GM03348 (cell line): ENCODE results near the gene COPS9.

Source experiments
- DNase-seq: peaks from one replicate; pipeline ENCODE4 v3.0.0; 2012; ENCODE audit warnings: low spot score

COPS9 gene

GRCh38 chr2:240147911-240148587, 11.9 kb upstream of the COPS9 start:
- no peak for DNase-seq

GRCh38 chr2:240147382-240147781, 11.3 kb upstream of the COPS9 start:
- DNase-seq = no peak

GRCh38 chr2:240146627-240147278, 10.6 kb upstream of the COPS9 start:
- no peak for DNase-seq

GRCh38 chr2:240146141-240146561, 10.0 kb upstream of the COPS9 start:
- no peak for DNase-seq

- DNase-seq = no peak
Measured at GRCh38 chr2:240145461-240145860, 9.4 kb upstream of the COPS9 start.

- DNase-seq = no peak
Measured at GRCh38 chr2:240144649-240145261, 8.7 kb upstream of the COPS9 start.

- DNase-seq = peak; percentile 93
Measured at GRCh38 chr2:240143801-240144648, 7.9 kb upstream of the COPS9 start.

GRCh38 chr2:240143276-240143675, 7.2 kb upstream of the COPS9 start:
- no peak for DNase-seq

- no peak for DNase-seq
Measured at GRCh38 chr2:240142859-240143258, 6.8 kb upstream of the COPS9 start.

GRCh38 chr2:240142256-240142775, 6.2 kb upstream of the COPS9 start:
- DNase-seq = no peak

- no peak for DNase-seq
Measured at GRCh38 chr2:240141736-240142135, 5.6 kb upstream of the COPS9 start.

GRCh38 chr2:240140920-240141319, 4.8 kb upstream of the COPS9 start:
- DNase-seq = no peak

- DNase-seq = no peak
Measured at GRCh38 chr2:240140511-240140910, 4.4 kb upstream of the COPS9 start, which contains the start of gene OTOS. Gene OTOS (minus strand): TSS chr2:240140658. CDS start chr2:240140326, 332 bp downstream.

GRCh38 chr2:240139666-240140393, 3.7 kb upstream of the COPS9 start:
- DNase-seq = no peak

- no peak for DNase-seq
Measured at GRCh38 chr2:240139011-240139441, 2.9 kb upstream of the COPS9 start.

- no peak for DNase-seq
Measured at GRCh38 chr2:240138254-240138984, 2.3 kb upstream of the COPS9 start.

GRCh38 chr2:240137596-240138253, 1.6 kb upstream of the COPS9 start:
- no peak for DNase-seq

GRCh38 chr2:240136671-240137292, 677 bp upstream of the COPS9 start:
- DNase-seq = no peak

GRCh38 chr2:240135706-240136012, 446 bp downstream of the COPS9 start:
- no peak for DNase-seq
